Esophagus squamous epithelium (tissue), 4 donors: ENCODE results near the gene TOR4A.

ENCODE experiments used
- CTCF ChIP-seq, 6 experiments: fragments of 450-650 bp in 4 of 6; fragments of 200-600 bp in 2 of 6; sonication (generic) in 2 of 6; IDR thresholded peaks; one replicate each; pipeline ENCODE4 v1.5.1; 2016 to 2019; ENCODE audit warnings: antibody characterized with exemption in 6 of 6, mild to moderate bottlenecking in 4 of 6, moderate library complexity in 4 of 6
- POLR2A ChIP-seq, 4 donors: fragments of 450-650 bp; IDR thresholded peaks; one replicate each; pipeline ENCODE4 v1.6.1; 2017; ENCODE audit warnings: antibody characterized with exemption in 4 of 4, mild to moderate bottlenecking in 4 of 4, moderate library complexity in 3 of 4

- peak in 3 of 6 experiments; percentile 14 to 35 (median 15) for TF ChIP-seq CTCF (IDR thresholded peaks at IDR 0.05)
- TF ChIP-seq POLR2A (IDR thresholded peaks at IDR 0.05) = peak in 3 of 4 donors; percentile 90 to 100 (median 100)
These were observed 36.6 kb upstream of the TOR4A start, which contains the start of gene TUBB4B for GRCh38 chr9:137240841-137241489.
